G401 (cell line): ENCODE measurements around the gene BBOX1. TPM values are rescaled to one million over a fixed set of nuclear protein-coding genes. Genes with fewer than 3 reads are reported as not detected.
"Not testable (repeated sequence)": the region's sequence is repeated elsewhere in the genome, so short reads cannot be mapped to it uniquely, and the experiment has no call there.

ENCODE experiments used
- DNase-seq: peaks from one replicate; pipeline ENCODE4 v3.0.0-alpha.2; 2015; ENCODE audit warnings: low spot score
- in situ Hi-C: cut with HindIII; loops from 2 replicates; pipeline ENCODE4 v1.10.0; 2016; ENCODE audit warnings: low sequenced_read_pairs, mixed read lengths
- total RNA-seq: library from RNA; depleted of rRNA; stranded (reverse); fragments of >200 nt; shearing (Covaris generic); gene quantifications from 2 replicates; pipeline ENCODE4 v1.2.3, GENCODE V29; 2014

Gene BBOX1
- total RNA-seq, 1 experiment from 2014 or later = not detected

DNA sequence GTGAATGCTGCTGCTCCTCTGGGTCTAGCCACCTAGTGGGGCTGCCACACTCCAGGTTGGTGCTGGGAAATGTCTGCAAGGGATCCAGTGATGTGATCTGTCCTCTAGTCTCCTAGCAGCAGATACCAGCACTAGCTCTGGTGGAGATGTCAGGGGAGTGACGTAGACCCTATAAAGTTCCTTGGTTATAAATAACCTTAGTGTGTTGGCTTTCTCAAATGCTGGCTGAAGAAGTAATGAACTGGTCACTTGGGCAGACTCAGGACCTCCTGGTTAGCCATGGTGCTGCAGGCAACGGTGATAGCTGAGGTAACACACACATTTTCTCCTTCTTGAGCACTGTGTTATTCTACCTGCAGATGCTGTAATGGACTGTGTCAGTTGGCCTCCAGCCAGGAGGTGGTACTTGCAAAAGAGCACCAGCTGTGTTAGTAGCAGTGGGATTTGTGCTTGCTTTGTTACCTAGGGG lies 35.5 kb downstream of the BBOX1 start:
- in situ Hi-C loops = no loop called here

DNA sequence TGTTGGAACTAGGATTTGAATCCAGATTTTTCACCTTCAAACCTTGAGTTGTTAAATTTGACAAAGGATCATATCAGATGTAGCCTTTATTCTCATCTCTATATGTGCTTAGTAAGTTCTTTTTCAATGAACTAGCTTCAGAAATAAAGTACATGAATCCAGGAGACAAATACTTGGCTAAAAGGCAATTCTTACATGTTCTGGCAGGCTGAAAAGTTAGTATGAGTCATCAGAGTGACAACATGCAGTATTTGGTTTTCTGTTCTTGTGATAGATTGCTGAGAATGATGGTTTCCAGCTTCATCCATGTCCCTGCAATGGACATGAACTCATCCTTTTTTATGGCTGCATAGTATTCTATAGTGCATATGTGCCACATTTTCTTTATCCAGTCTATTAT lies 40.4 kb downstream of the BBOX1 start:
- no peak for DNase-seq
- in situ Hi-C loops = no loop called here

More for the DNA sequence above, 35.5 kb downstream of the BBOX1 start:
- DNase-seq = no peak

GRCh38 chr11:27083241-27083640 lies 42.6 kb downstream of the BBOX1 start:
- in situ Hi-C loops = no loop called here

DNA sequence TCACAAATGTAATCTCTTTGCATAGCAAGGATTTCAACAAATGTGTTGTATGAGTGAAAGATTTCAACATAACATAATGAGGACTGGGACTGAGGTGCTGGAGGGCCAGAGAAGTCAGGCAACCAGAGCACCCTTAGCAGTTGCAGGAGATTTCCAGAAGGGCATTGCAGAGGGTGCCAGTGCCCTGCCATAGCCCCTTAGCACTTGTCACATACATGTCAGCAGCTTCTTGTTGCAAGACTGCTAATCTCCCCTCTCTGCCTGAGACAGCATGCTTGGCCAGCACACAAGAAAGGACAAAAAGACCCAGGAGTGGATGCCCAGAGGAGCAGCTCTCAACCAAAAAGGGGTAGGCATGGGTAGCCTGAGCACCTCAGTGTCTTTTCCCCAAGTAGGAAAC lies 43.2 kb downstream of the BBOX1 start:
- DNase-seq = no peak
- in situ Hi-C loops = no loop called here

More at GRCh38 chr11:27083241-27083640, 42.6 kb downstream of the BBOX1 start:
- no peak for DNase-seq

DNA sequence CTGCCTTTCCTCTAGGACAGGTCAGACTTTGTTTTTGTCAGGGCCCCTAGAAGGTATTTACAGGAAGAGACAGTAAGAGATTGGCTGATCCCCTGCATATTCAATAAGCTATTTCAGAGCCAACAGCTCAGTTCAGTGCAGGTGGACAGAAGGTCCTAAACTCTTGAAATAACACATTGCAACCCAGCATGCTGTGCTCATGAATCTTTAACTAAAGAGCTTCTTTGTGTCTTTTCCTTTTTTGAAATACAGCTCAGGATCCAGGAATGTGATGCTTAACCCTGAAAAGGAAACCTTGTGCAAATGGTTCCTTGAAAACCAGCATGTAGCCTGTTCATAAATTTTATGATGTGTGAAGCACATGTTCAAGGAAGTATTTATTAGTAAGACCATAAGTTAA lies 43.9 kb downstream of the BBOX1 start:
- in situ Hi-C loops = no loop called here
- DNase-seq = peak; percentile 30

DNA sequence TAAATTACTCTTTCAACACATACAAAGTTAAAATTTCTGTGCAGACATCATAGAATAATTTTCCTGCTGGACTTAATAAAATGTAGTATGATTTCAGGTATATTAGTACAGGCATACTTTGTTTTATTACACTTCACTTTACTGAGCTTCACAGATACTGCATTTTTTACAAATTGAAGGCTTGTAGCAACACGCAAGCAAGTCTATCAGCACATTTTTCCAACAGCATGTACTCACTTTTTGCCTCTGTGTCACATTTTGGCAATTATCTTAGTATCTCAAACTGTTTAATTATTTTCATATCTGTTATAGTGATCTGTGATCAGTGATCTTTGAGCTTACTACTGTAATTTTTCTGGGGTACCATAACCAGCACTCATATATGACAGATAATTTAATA lies 44.5 kb downstream of the BBOX1 start:
- in situ Hi-C loops = no loop called here
- no peak for DNase-seq

DNA sequence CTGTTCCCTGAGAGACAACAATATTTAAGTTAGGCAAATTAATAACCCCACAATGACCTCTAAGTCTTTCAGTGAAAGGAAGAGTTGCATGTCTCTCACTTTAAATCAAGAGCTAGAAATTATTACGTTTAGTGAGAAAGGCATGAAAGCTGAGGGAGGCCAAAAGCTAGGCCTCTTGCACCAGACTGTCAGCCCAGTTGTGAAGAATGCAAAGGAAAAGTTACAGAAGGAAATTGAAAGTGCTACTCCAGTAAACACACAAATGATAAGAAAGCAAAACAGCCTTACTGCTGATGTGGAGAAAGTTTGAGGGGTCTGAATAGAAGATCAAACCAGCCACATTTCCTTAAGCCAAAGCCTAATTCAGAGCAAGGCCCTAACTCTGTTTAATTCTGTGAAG lies 45.0 kb downstream of the BBOX1 start:
- DNase-seq = no peak
- in situ Hi-C loops = no loop called here

DNA sequence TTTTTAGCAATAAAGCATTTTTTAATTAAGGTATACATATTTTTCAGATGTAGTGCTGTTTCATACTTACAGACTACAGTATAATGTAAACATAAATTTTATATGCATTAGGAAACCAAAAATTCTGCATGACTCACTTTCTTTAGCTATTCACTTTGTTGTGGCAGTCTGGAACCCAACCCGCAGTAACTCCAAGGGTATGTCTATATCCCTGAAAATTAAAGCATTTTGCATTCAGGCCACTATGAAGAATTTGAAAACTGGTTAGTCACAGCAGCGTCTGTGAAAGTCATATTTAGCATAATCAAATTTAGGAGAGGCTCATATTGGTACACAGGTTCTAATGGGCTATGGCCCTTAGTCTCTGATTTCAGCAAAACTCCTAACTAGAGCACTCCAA lies 46.8 kb downstream of the BBOX1 start:
- in situ Hi-C loops = no loop called here
- DNase-seq = no peak

- in situ Hi-C loops = no loop called here
- DNase-seq = no peak
These were observed 47.7 kb downstream of the BBOX1 start for GRCh38 chr11:27088353-27088752.

GRCh38 chr11:27089746-27090145 lies 49.1 kb downstream of the BBOX1 start:
- in situ Hi-C loops = no loop called here
- DNase-seq = no peak

- DNase-seq, in situ Hi-C loops: not testable (repeated sequence)
These were observed 49.8 kb downstream of the BBOX1 start for GRCh38 chr11:27090357-27090948.

- in situ Hi-C loops = no loop called here
- DNase-seq = no peak
These were observed 53.5 kb downstream of the BBOX1 start for GRCh38 chr11:27094120-27094519.

DNA sequence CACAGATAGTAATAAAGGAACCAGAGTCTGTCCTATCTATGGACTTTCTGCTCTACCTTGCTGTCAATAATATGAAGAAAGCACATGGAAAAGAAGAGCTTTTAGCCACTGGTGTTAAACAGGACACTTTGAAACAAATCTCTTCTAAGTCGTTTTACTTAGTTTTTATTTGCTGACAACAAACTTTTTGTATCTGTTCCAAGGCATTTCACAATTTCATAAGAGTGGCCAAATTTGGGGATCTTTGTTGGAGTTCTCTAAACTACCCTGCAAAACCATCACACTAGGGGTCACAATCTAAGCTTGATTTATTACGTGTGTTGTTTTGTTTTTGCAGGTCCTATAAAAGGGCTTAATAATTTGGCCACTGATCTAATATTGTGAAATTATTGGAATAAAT lies 54.4 kb downstream of the BBOX1 start:
- no peak for DNase-seq
- in situ Hi-C loops = no loop called here

- DNase-seq = no peak
- in situ Hi-C loops = no loop called here
These were observed 55.3 kb downstream of the BBOX1 start for GRCh38 chr11:27095887-27096286.

DNA sequence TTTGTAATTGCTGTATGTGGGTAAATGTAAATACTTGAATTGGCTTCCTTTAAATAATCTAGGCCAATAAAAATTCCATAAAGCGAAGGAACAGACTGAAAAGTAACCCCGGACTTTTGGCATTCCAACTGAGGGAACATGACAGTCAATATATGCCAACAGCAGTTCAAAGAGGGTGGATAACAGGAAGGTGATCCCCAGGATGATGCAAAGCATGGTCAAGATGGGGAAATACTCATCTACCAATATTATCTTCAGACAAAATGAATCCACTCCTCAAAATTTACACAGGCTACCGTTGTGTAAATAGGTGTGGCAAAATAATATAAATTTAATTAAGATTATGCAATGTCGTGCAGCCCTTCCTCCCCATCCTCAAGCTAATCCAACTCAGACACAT lies 56.9 kb downstream of the BBOX1 start:
- no peak for DNase-seq
- in situ Hi-C loops = no loop called here

DNA sequence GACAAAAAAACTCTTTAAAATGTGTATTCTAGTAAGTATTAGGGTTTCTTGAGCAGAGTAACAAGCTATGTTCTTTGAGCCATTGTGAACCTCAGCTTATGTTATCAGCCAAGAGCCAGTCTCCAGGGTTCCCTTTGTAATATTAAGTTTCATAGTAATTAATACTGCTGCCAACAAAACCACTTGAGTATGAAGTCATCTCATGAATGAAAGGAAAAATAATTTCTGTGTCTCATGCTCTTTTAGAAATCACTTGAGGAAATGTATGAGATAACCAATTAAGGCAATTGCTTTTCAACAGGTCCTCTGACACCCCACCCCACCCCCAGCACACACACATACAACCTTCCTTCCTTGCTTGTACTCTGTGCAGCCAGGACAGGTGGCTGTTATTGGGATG lies 59.9 kb downstream of the BBOX1 start:
- in situ Hi-C loops = no loop called here
- no peak for DNase-seq

DNA sequence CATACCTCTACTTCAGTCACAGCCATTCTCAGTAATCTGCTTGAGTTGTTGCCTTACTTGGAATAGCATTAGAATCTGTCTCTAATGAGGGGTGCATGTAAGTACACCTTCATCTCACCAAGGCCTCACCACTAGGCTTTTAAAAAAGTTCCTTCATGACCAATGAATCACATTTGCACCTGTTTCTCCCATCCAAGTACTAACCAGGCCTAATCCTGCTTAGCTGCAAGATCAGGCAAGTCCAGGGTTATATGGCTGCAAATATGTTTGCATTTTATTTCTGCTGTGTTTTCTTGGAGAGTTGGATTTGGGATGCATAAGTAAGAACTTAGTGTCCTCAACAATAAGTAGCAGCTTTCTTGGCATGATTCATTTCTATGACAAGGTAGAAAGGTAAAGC lies 66.9 kb downstream of the BBOX1 start:
- in situ Hi-C loops = no loop called here

DNA sequence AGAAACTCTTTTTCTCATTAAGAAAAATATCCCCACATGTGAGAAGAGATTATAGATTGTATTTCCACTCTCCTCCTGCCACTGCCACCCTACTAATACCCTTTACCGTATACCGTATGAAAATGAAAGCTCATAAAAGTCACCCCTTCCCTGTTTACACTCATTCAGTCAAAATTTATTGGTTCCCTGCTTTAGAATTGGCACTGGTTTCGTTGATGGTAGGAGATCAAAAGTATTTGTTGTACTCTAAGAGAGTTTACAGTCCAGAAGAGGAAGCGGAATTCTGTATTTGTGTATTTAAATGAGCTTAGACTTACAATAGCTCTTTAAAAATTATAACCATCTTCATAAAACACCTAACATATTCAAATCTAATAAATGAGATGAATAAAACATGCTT lies 68.2 kb downstream of the BBOX1 start:
- in situ Hi-C loops = no loop called here
- no peak for DNase-seq

More for the DNA sequence above, 66.9 kb downstream of the BBOX1 start:
- no peak for DNase-seq

GRCh38 chr11:27111896-27112295 lies 71.3 kb downstream of the BBOX1 start:
- no peak for DNase-seq
- in situ Hi-C loops = no loop called here

DNA sequence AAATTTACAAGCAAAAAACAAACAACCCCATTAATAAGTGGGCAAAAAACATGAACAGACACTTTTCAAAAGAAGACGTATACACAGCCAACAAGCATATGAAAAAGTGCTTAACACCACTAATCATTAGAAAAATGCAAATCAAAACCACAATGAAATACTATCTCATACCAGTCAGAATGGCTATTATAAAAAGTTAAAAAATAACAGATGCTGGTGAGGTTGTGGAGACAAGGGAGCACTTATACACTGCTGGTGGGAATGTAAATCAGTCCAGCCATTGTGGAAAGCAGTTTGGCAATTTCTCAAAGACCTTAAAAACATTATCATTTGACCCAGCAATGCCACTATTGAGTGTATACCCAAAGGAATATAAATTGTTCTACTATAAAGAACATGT lies 72.3 kb downstream of the BBOX1 start:
- in situ Hi-C loops = no loop called here
- no peak for DNase-seq

DNA sequence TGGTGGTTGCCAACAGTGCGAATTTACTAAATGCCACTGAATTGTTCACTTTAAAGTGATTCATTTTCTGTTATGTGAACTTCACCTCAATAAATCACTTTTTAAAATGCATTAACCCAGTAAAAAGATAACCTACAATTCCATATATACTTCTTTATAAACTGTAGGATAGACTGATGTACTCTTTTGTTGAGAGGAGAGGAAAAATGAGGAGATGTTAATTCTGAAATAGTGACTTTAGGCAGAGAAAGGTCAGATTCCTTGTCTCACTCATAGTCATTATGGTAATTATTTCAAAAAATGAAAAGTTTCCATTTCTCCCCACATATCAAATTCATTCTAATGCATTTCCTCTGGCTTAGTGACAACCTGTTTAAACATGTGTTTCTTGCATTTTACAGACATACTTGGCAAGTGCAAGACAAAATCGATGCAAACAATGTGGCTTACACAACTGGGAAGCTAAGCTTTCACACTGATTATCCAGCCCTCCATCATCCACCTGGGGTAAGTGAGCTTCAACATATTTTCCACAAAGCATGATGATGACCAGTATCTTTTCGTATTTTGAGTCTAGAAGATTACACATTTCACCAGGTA lies 74.5 kb downstream of the BBOX1 start:
- in situ Hi-C loops = no loop called here
- no peak for DNase-seq
